Activated CD8-positive, alpha-beta T cell treated with anti-CD3 and anti-CD28 coated beads for 36 hours (primary cell): ENCODE measurements around the gene ARHGEF18. TPM values are rescaled to one million over a fixed set of nuclear protein-coding genes. Genes with fewer than 3 reads are reported as not detected.

Experiments used
- ATAC-seq: fragments of 200-7000 bp; cut with Tn5 transposase; one replicate; pipeline ENCODE4 v1.10.0; 2021; ENCODE audit warnings: mild to moderate bottlenecking, moderate library complexity
- CTCF ChIA-PET: fragments of 350-600 bp; sonication (Branson Sonifier 250); formaldehyde crosslinking; loops from one replicate; lab custom pipeline; 2021; ENCODE audit warnings: antibody characterized with exemption; lab: Charles Lee
- POLR2A ChIA-PET: fragments of 350-600 bp; sonication (Branson Sonifier 250); formaldehyde crosslinking; loops from one replicate; lab custom pipeline; 2021; ENCODE audit warnings: antibody characterized with exemption; lab: Charles Lee
- DNase-seq: peaks from one replicate; pipeline ENCODE4 v3.0.0-alpha.2; 2020
- H3K27ac Mint-ChIP-seq: one replicate; pipeline ENCODE4 v1.8.0; 2021; ENCODE audit warnings: mild to moderate bottlenecking, mixed read lengths
- H3K27me3 Mint-ChIP-seq: one replicate; pipeline ENCODE4 v1.8.0; 2021; ENCODE audit warnings: mixed read lengths
- H3K36me3 Mint-ChIP-seq: one replicate; pipeline ENCODE4 v1.8.0; 2021; ENCODE audit warnings: low read depth, mixed read lengths
- H3K4me1 Mint-ChIP-seq: one replicate; pipeline ENCODE4 v1.8.0; 2021; ENCODE audit warnings: low read depth, mixed read lengths
- H3K4me3 Mint-ChIP-seq: one replicate; pipeline ENCODE4 v1.8.0; 2021; ENCODE audit warnings: mild to moderate bottlenecking, moderate library complexity, mixed read lengths
- H3K9me3 Mint-ChIP-seq: one replicate; pipeline ENCODE4 v1.8.0; 2021; ENCODE audit warnings: mixed read lengths
- intact Hi-C: fragments of 100-400 bp; cut with micrococcal nuclease; formaldehyde crosslinking; loops from one replicate; pipeline ENCODE4 v1.10.0; 2022
- total RNA-seq, 2 experiments: library from RNA; stranded (reverse); gene quantifications; one replicate each; pipeline ENCODE4 v1.2.3, GENCODE V29; 2021
- TF ChIP-seq, protein P1 (sequence below): fragments of 200-600 bp; IDR thresholded peaks from one replicate; pipeline ENCODE4 v1.8.0; 2022; ENCODE audit warnings: antibody characterized with exemption, mild to moderate bottlenecking

The ARHGEF18 gene
- total RNA-seq, 2 experiments from 2014 or later = 25.9 to 36.4 TPM

DNA sequence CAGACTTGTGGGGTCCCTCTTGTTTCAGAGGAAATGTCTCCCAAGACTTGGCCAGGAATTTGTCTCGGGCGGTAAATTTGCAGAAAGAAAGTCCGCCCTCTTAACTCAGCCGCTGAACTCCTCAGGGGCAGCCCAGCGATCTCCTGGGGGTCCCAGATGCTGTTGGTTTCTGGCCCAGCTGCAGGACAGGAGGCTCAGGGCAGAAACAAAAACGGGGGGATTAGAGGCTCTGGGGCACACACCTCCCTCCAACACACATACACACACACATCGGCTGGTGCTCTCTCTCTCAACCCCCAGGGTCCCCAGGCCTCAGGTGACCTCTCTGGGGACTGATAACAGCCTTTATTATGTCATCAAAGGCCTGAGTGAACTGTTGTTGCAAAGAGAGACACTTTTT is 7.1 kb downstream of the ARHGEF18 start:
- Mint-ChIP-seq H3K27me3 (no peaks in the 10 kb centered on the region), H3K4me1 (peaks cover 59% of the 10 kb centered on the region), H3K36me3 (peaks cover 34% of the 10 kb centered on the region), H3K4me3 (no peak overlapping the region), H3K9me3 (peaks cover 11% of the 10 kb centered on the region), H3K27ac (no peak overlapping the region)
- ChIA-PET POLR2A (interaction anchor here (1.3 kb wide), 1 partner anchor 11 kb away, joined by 4 read pairs; no protein-coding TSS in a partner anchor), CTCF (interaction anchor here (0.7 to 4.1 kb wide), 11 partner anchors 10 to 286 kb away, joined by 3 to 36 read pairs (median 6); partner anchors contain the start of gene ZNF557)
- TF ChIP-seq, protein P1, sequence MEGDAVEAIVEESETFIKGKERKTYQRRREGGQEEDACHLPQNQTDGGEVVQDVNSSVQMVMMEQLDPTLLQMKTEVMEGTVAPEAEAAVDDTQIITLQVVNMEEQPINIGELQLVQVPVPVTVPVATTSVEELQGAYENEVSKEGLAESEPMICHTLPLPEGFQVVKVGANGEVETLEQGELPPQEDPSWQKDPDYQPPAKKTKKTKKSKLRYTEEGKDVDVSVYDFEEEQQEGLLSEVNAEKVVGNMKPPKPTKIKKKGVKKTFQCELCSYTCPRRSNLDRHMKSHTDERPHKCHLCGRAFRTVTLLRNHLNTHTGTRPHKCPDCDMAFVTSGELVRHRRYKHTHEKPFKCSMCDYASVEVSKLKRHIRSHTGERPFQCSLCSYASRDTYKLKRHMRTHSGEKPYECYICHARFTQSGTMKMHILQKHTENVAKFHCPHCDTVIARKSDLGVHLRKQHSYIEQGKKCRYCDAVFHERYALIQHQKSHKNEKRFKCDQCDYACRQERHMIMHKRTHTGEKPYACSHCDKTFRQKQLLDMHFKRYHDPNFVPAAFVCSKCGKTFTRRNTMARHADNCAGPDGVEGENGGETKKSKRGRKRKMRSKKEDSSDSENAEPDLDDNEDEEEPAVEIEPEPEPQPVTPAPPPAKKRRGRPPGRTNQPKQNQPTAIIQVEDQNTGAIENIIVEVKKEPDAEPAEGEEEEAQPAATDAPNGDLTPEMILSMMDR = no peak
- ATAC-seq (no peak), DNase-seq (no peak)
- intact Hi-C loops = no loop called here

DNA sequence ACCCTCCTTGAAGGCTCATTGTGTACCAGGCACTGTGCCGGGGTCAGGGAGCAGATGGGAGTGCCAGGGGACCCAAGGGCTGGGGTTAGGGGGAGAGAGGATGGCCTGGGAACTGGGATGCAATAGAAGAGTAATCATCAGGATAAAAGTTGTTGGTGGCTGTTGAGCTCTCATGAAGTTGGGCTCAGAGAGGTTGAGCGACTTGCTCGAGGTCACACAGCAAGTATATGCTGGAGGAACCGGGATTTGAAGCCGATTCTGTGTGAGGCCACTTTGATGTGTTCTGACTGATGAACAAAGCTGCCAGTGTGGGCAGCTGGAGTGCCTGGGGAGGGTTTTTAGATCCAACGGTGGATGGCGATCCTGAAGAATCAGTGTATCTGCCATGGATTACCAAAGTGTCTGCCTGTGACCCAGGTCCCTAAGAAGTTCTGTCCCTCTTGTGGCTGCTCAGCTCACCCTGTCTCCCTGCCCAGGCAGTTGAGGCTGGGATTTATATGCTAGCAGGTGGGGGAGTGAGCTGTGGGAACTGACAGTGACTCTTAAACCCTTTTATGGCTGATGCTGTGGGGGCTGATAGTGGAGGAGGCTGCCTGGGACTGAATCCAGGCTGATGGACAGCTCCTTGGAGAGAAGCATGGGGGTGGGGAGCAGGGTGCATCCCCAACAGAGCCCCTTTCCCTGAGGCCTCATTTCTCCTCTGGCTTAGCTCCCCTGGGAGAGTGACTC is 8.3 kb downstream of the ARHGEF18 start:
- Mint-ChIP-seq H3K4me1 (peaks cover 56% of the 10 kb centered on the region), H3K4me3 (no peak overlapping the region), H3K36me3 (peaks cover 27% of the 10 kb centered on the region), H3K27ac (peak overlapping the region; percentile 37), H3K9me3 (peaks cover 6% of the 10 kb centered on the region), H3K27me3 (no peaks in the 10 kb centered on the region)
- intact Hi-C loops = no loop called here
- CTCF ChIA-PET = interaction anchor here (0.8 to 1.6 kb wide), 6 partner anchors 9 to 255 kb away, joined by 3 to 8 read pairs (median 4); no protein-coding TSS in a partner anchor
- no peak for ATAC-seq
- TF ChIP-seq, protein P1 = no peak
- DNase-seq = no peak
- POLR2A ChIA-PET = interaction anchor here (1.0 kb wide), 1 partner anchor 9 kb away, joined by 3 read pairs; no protein-coding TSS in a partner anchor

DNA sequence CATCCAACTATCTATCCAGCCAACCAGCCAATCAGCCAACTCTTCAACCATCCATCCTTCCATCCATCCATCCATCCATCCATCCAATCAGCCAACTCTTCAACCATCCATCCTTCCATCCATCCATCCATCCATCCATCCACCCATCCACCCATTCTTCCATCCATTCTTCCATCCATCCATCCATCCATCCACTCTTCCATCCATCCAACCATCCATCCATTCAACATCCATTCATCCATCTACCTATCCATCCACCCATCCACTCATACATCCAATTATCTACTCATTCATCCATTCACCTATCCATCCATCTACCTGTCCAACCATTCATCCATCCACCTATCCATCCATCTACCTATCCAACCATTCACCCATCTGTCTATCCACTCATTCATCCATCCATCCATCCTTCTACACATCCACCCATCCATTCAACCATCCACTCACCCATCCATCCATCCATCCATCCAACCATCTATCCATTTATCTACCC is 9.4 kb downstream of the ARHGEF18 start:
- H3K27ac Mint-ChIP-seq = peak overlapping the region; percentile 36
- ChIA-PET POLR2A (interaction anchor here (1.0 kb wide), 1 partner anchor 17 kb away, joined by 3 read pairs; no protein-coding TSS in a partner anchor), CTCF (interaction anchor here (1.2 to 1.5 kb wide), 2 partner anchors 10 to 256 kb away, joined by 4 to 6 read pairs; no protein-coding TSS in a partner anchor)
- ATAC-seq (no peak), DNase-seq (no peak)
- peaks cover 58% of the 10 kb centered on the region for H3K4me1 Mint-ChIP-seq
- intact Hi-C loops = no loop called here
- H3K27me3 Mint-ChIP-seq = no peaks in the 10 kb centered on the region
- H3K4me3 Mint-ChIP-seq = no peak overlapping the region
- H3K36me3 Mint-ChIP-seq = peaks cover 25% of the 10 kb centered on the region
- TF ChIP-seq, protein P1 = no peak
- H3K9me3 Mint-ChIP-seq = peaks cover 2% of the 10 kb centered on the region

DNA sequence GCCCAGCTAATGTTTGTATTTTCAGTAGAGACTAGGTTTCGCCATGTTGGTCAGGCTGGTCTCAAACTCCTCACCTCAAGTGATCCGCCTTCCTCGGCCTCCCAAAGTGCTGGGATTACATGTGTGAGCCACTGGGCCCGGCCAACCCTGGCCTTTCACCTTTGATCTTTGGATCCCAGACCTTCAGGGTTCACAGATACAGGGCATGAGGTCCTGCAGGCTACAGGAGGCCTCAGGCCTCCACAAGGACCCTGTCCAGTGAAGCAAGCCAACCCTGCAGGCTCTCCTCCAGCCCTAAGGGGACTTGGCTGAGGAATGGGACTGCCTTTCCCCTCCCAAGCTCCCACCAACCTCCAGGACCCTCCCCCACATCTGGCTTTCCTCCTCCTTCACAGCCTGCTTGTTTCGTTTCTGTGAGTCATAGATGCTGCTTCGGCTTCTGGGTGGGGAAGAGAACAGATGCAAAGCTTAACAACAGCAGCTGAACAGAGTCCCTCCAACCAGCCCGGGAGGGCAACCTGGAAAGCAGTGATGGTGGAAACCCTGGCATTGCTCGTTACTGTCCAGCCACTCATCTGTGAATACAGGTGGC is 11.8 kb downstream of the ARHGEF18 start:
- ChIA-PET CTCF (interaction anchor here (0.8 to 2.9 kb wide), 3 partner anchors 10 to 20 kb away, joined by 4 to 15 read pairs (median 13); no protein-coding TSS in a partner anchor), POLR2A (interaction anchor here (0.6 to 1.2 kb wide), 3 partner anchors 11 to 224 kb away, joined by 3 to 5 read pairs (median 4); no protein-coding TSS in a partner anchor)
- Mint-ChIP-seq H3K27ac (peak overlapping the region; percentile 41), H3K9me3 (peaks cover 2% of the 10 kb centered on the region), H3K27me3 (no peaks in the 10 kb centered on the region), H3K4me3 (no peak overlapping the region), H3K4me1 (peaks cover 54% of the 10 kb centered on the region), H3K36me3 (peaks cover 23% of the 10 kb centered on the region)
- TF ChIP-seq, protein P1 = no peak
- intact Hi-C loops = loop anchor here (10.0 kb wide), 1 partner anchor 444 kb away; no protein-coding TSS in a partner anchor
- no peak for DNase-seq
- peak; percentile 34 for ATAC-seq
